Measurements from ENCODE around the gene TENM3.

The TENM3 gene

GRCh38 chr4:182488896-182489295 is 245.7 kb downstream of the TENM3 start:
- H3K9me3 ChIP-seq (ENCODE audit: control insufficient read depth, insufficient read depth, low read length) = no peaks in the 10 kb centered on the region
- no peaks in the 10 kb centered on the region for H3K27me3 ChIP-seq (ENCODE audit: control insufficient read depth, insufficient read depth, low read length)
- H3K4me1 ChIP-seq (ENCODE audit: control insufficient read depth, insufficient read depth, low read length) = no peaks in the 10 kb centered on the region
- no peak overlapping the region for H3K9ac ChIP-seq (ENCODE audit: low read depth, low read length)
- H3K4me3 ChIP-seq (ENCODE audit: low read depth, low read length) = no peak overlapping the region
- H3K36me3 ChIP-seq (ENCODE audit: control insufficient read depth, insufficient read depth, low read length) = no peaks in the 10 kb centered on the region

- H3K36me3 ChIP-seq (ENCODE audit: control insufficient read depth, insufficient read depth, low read length) = no peaks in the 10 kb centered on the region
- H3K9me3 ChIP-seq (ENCODE audit: control insufficient read depth, insufficient read depth, low read length) = no peaks in the 10 kb centered on the region
- no peaks in the 10 kb centered on the region for H3K27me3 ChIP-seq (ENCODE audit: control insufficient read depth, insufficient read depth, low read length)
- H3K4me1 ChIP-seq (ENCODE audit: control insufficient read depth, insufficient read depth, low read length) = peaks cover under 1% of the 10 kb centered on the region
- H3K9ac ChIP-seq (ENCODE audit: low read depth, low read length) = no peak overlapping the region
- H3K4me3 ChIP-seq (ENCODE audit: low read depth, low read length) = no peak overlapping the region
These were observed 246.4 kb downstream of the TENM3 start for GRCh38 chr4:182489607-182490006.

- Histone ChIP-seq H3K9me3 (ENCODE audit: control insufficient read depth, insufficient read depth, low read length) (no peaks in the 10 kb centered on the region), H3K36me3 (ENCODE audit: control insufficient read depth, insufficient read depth, low read length) (no peaks in the 10 kb centered on the region), H3K9ac (ENCODE audit: low read depth, low read length) (no peak overlapping the region), H3K4me1 (ENCODE audit: control insufficient read depth, insufficient read depth, low read length) (peaks cover 18% of the 10 kb centered on the region), H3K4me3 (ENCODE audit: low read depth, low read length) (no peak overlapping the region), H3K27me3 (ENCODE audit: control insufficient read depth, insufficient read depth, low read length) (no peaks in the 10 kb centered on the region)
These were observed 248.5 kb downstream of the TENM3 start for GRCh38 chr4:182491719-182492118.

- Histone ChIP-seq H3K27me3 (ENCODE audit: control insufficient read depth, insufficient read depth, low read length) (no peaks in the 10 kb centered on the region), H3K9ac (ENCODE audit: low read depth, low read length) (no peak overlapping the region), H3K36me3 (ENCODE audit: control insufficient read depth, insufficient read depth, low read length) (no peaks in the 10 kb centered on the region), H3K9me3 (ENCODE audit: control insufficient read depth, insufficient read depth, low read length) (no peaks in the 10 kb centered on the region), H3K4me1 (ENCODE audit: control insufficient read depth, insufficient read depth, low read length) (peaks cover 18% of the 10 kb centered on the region), H3K4me3 (ENCODE audit: low read depth, low read length) (no peak overlapping the region)
These were observed 249.2 kb downstream of the TENM3 start for GRCh38 chr4:182492423-182492822.

- Histone ChIP-seq H3K4me3 (ENCODE audit: low read depth, low read length) (no peak overlapping the region), H3K9ac (ENCODE audit: low read depth, low read length) (no peak overlapping the region), H3K4me1 (ENCODE audit: control insufficient read depth, insufficient read depth, low read length) (peaks cover 18% of the 10 kb centered on the region)
These were observed 250.2 kb downstream of the TENM3 start for GRCh38 chr4:182493377-182493776.

GRCh38 chr4:182494103-182494502 is 250.9 kb downstream of the TENM3 start:
- Histone ChIP-seq H3K36me3 (ENCODE audit: control insufficient read depth, insufficient read depth, low read length) (no peaks in the 10 kb centered on the region), H3K9me3 (ENCODE audit: control insufficient read depth, insufficient read depth, low read length) (no peaks in the 10 kb centered on the region), H3K27me3 (ENCODE audit: control insufficient read depth, insufficient read depth, low read length) (no peaks in the 10 kb centered on the region), H3K4me3 (ENCODE audit: low read depth, low read length) (no peak overlapping the region), H3K9ac (ENCODE audit: low read depth, low read length) (no peak overlapping the region), H3K4me1 (ENCODE audit: control insufficient read depth, insufficient read depth, low read length) (peaks cover 18% of the 10 kb centered on the region)

More at GRCh38 chr4:182493377-182493776, 250.2 kb downstream of the TENM3 start:
- no peaks in the 10 kb centered on the region for H3K9me3 ChIP-seq (ENCODE audit: control insufficient read depth, insufficient read depth, low read length)
- H3K27me3 ChIP-seq (ENCODE audit: control insufficient read depth, insufficient read depth, low read length) = no peaks in the 10 kb centered on the region
- no peaks in the 10 kb centered on the region for H3K36me3 ChIP-seq (ENCODE audit: control insufficient read depth, insufficient read depth, low read length)

- no peaks in the 10 kb centered on the region for H3K27me3 ChIP-seq (ENCODE audit: control insufficient read depth, insufficient read depth, low read length)
- H3K9ac ChIP-seq (ENCODE audit: low read depth, low read length) = no peak overlapping the region
- no peak overlapping the region for H3K4me3 ChIP-seq (ENCODE audit: low read depth, low read length)
- H3K36me3 ChIP-seq (ENCODE audit: control insufficient read depth, insufficient read depth, low read length) = no peaks in the 10 kb centered on the region
- no peaks in the 10 kb centered on the region for H3K9me3 ChIP-seq (ENCODE audit: control insufficient read depth, insufficient read depth, low read length)
- H3K4me1 ChIP-seq (ENCODE audit: control insufficient read depth, insufficient read depth, low read length) = peaks cover 18% of the 10 kb centered on the region
These were observed 251.8 kb downstream of the TENM3 start for GRCh38 chr4:182495031-182495430.

- Histone ChIP-seq H3K4me3 (ENCODE audit: low read depth, low read length) (no peak overlapping the region), H3K27me3 (ENCODE audit: control insufficient read depth, insufficient read depth, low read length) (no peaks in the 10 kb centered on the region), H3K4me1 (ENCODE audit: control insufficient read depth, insufficient read depth, low read length) (peaks cover 18% of the 10 kb centered on the region), H3K9ac (ENCODE audit: low read depth, low read length) (no peak overlapping the region), H3K9me3 (ENCODE audit: control insufficient read depth, insufficient read depth, low read length) (no peaks in the 10 kb centered on the region), H3K36me3 (ENCODE audit: control insufficient read depth, insufficient read depth, low read length) (no peaks in the 10 kb centered on the region)
These were observed 252.6 kb downstream of the TENM3 start for GRCh38 chr4:182495645-182496385.

GRCh38 chr4:182496408-182496807 is 253.2 kb downstream of the TENM3 start:
- Histone ChIP-seq H3K9me3 (ENCODE audit: control insufficient read depth, insufficient read depth, low read length) (no peaks in the 10 kb centered on the region), H3K4me1 (ENCODE audit: control insufficient read depth, insufficient read depth, low read length) (peaks cover 18% of the 10 kb centered on the region)

GRCh38 chr4:182502064-182502463 is 258.9 kb downstream of the TENM3 start:
- Histone ChIP-seq H3K9ac (ENCODE audit: low read depth, low read length) (no peak overlapping the region), H3K9me3 (ENCODE audit: control insufficient read depth, insufficient read depth, low read length) (no peaks in the 10 kb centered on the region), H3K27me3 (ENCODE audit: control insufficient read depth, insufficient read depth, low read length) (no peaks in the 10 kb centered on the region), H3K4me1 (ENCODE audit: control insufficient read depth, insufficient read depth, low read length) (peaks cover 26% of the 10 kb centered on the region), H3K4me3 (ENCODE audit: low read depth, low read length) (no peak overlapping the region), H3K36me3 (ENCODE audit: control insufficient read depth, insufficient read depth, low read length) (no peaks in the 10 kb centered on the region)

More at GRCh38 chr4:182496408-182496807, 253.2 kb downstream of the TENM3 start:
- Histone ChIP-seq H3K9ac (ENCODE audit: low read depth, low read length) (no peak overlapping the region), H3K36me3 (ENCODE audit: control insufficient read depth, insufficient read depth, low read length) (no peaks in the 10 kb centered on the region), H3K27me3 (ENCODE audit: control insufficient read depth, insufficient read depth, low read length) (no peaks in the 10 kb centered on the region), H3K4me3 (ENCODE audit: low read depth, low read length) (no peak overlapping the region)

GRCh38 chr4:182504463-182504862 is 261.3 kb downstream of the TENM3 start:
- H3K4me1 ChIP-seq (ENCODE audit: control insufficient read depth, insufficient read depth, low read length) = peaks cover 26% of the 10 kb centered on the region
- H3K4me3 ChIP-seq (ENCODE audit: low read depth, low read length) = no peak overlapping the region
- no peaks in the 10 kb centered on the region for H3K9me3 ChIP-seq (ENCODE audit: control insufficient read depth, insufficient read depth, low read length)
- H3K9ac ChIP-seq (ENCODE audit: low read depth, low read length) = no peak overlapping the region
- no peaks in the 10 kb centered on the region for H3K36me3 ChIP-seq (ENCODE audit: control insufficient read depth, insufficient read depth, low read length)
- H3K27me3 ChIP-seq (ENCODE audit: control insufficient read depth, insufficient read depth, low read length) = no peaks in the 10 kb centered on the region

GRCh38 chr4:182507805-182508204 is 264.6 kb downstream of the TENM3 start:
- no peaks in the 10 kb centered on the region for H3K36me3 ChIP-seq (ENCODE audit: control insufficient read depth, insufficient read depth, low read length)
- H3K9me3 ChIP-seq (ENCODE audit: control insufficient read depth, insufficient read depth, low read length) = no peaks in the 10 kb centered on the region
- no peaks in the 10 kb centered on the region for H3K27me3 ChIP-seq (ENCODE audit: control insufficient read depth, insufficient read depth, low read length)
- no peak overlapping the region for H3K9ac ChIP-seq (ENCODE audit: low read depth, low read length)
- H3K4me3 ChIP-seq (ENCODE audit: low read depth, low read length) = no peak overlapping the region
- peaks cover 17% of the 10 kb centered on the region for H3K4me1 ChIP-seq (ENCODE audit: control insufficient read depth, insufficient read depth, low read length)
